SU-DHL-6 (cell line): Measurements from ENCODE around the gene PLEKHO1.

Experiments
- CTCF ChIP-seq: fragments of 200-600 bp; sonication (generic); IDR thresholded peaks from one replicate; pipeline ENCODE4 v1.5.1; 2017; ENCODE audit warnings: antibody characterized with exemption, mild to moderate bottlenecking, low read length, moderate library complexity; ENCODE audit not compliant: insufficient read depth, poor library complexity, severe bottlenecking
- EZH2phosphoT487 ChIP-seq: fragments of 200-600 bp; sonication (generic), shearing (Covaris generic); conservative IDR thresholded peaks from 2 replicates; pipeline ENCODE4 v1.6.1; 2018; ENCODE audit warnings: mild to moderate bottlenecking, antibody characterized with exemption, low read length, moderate library complexity, mixed read lengths

- TF ChIP-seq CTCF (no peak), EZH2phosphoT487 (no peak)
These were observed 39.6 kb upstream of the PLEKHO1 start for GRCh38 chr1:150110116-150110515.
